GM18951 (cell line): ENCODE measurements around the gene SYNJ2.

Source experiments
- POLR2A ChIP-seq: IDR thresholded peaks from 4 replicates; pipeline ENCODE4 v1.6.1; 2011; ENCODE audit warnings: mild to moderate bottlenecking; ENCODE audit not compliant: insufficient read length, insufficient read depth; ENCODE audit errors: extremely low read depth
- in situ Hi-C: fragments of 300-500 bp; cut with MboI; formaldehyde crosslinking; loops from one replicate; pipeline ENCODE4 v1.12.0; 2022; ENCODE audit warnings: low sequenced_read_pairs, mixed read lengths, inconsistent platforms; ENCODE audit not compliant: unreplicated experiment

Gene SYNJ2

GRCh38 chr6:158095031-158095430, 113.4 kb downstream of the SYNJ2 start:
- no peak for TF ChIP-seq POLR2A
- in situ Hi-C loops, result no loop called here

GRCh38 chr6:158095671-158096070, 114.0 kb downstream of the SYNJ2 start:
- in situ Hi-C loops, result no loop called here
- TF ChIP-seq POLR2A, result no peak

- in situ Hi-C loops, result no loop called here
- no peak for TF ChIP-seq POLR2A
Measured at GRCh38 chr6:158103228-158103627, 121.6 kb downstream of the SYNJ2 start.

- in situ Hi-C loops, result no loop called here
- no peak for TF ChIP-seq POLR2A
Measured at GRCh38 chr6:158104696-158105095, 123.0 kb downstream of the SYNJ2 start.

GRCh38 chr6:158109748-158110147, 128.1 kb downstream of the SYNJ2 start:
- TF ChIP-seq POLR2A, result no peak
- in situ Hi-C loops, result no loop called here

GRCh38 chr6:158110986-158111385, 129.3 kb downstream of the SYNJ2 start:
- TF ChIP-seq POLR2A, result no peak
- in situ Hi-C loops, result no loop called here

GRCh38 chr6:158111987-158112386, 130.3 kb downstream of the SYNJ2 start:
- TF ChIP-seq POLR2A, result no peak
- in situ Hi-C loops, result no loop called here

GRCh38 chr6:158113802-158114201, 132.1 kb downstream of the SYNJ2 start:
- in situ Hi-C loops, result no loop called here
- no peak for TF ChIP-seq POLR2A

- no peak for TF ChIP-seq POLR2A
- in situ Hi-C loops, result no loop called here
Measured at GRCh38 chr6:158115102-158115501, 133.4 kb downstream of the SYNJ2 start.

- in situ Hi-C loops, result no loop called here
Measured at GRCh38 chr6:158115508-158115907, 133.8 kb downstream of the SYNJ2 start.

GRCh38 chr6:158118886-158119285, 137.2 kb downstream of the SYNJ2 start:
- in situ Hi-C loops, result no loop called here
- TF ChIP-seq POLR2A, result no peak

More at GRCh38 chr6:158115508-158115907, 133.8 kb downstream of the SYNJ2 start:
- no peak for TF ChIP-seq POLR2A

- in situ Hi-C loops, result no loop called here
- no peak for TF ChIP-seq POLR2A
Measured at GRCh38 chr6:158121335-158121734, 139.7 kb downstream of the SYNJ2 start.

GRCh38 chr6:158122048-158122447, 140.4 kb downstream of the SYNJ2 start:
- TF ChIP-seq POLR2A, result no peak
- in situ Hi-C loops, result no loop called here

GRCh38 chr6:158124288-158124687, 142.6 kb downstream of the SYNJ2 start:
- in situ Hi-C loops, result no loop called here
- TF ChIP-seq POLR2A, result no peak

- in situ Hi-C loops, result no loop called here
- no peak for TF ChIP-seq POLR2A
Measured at GRCh38 chr6:158125271-158125670, 143.6 kb downstream of the SYNJ2 start.

GRCh38 chr6:158131926-158132325, 150.3 kb downstream of the SYNJ2 start:
- TF ChIP-seq POLR2A, result no peak
- in situ Hi-C loops, result no loop called here

- no peak for TF ChIP-seq POLR2A
- in situ Hi-C loops, result no loop called here
Measured at GRCh38 chr6:158142789-158143188, 161.1 kb downstream of the SYNJ2 start.
